Measurements from ENCODE around the gene RDH5.

DNA sequence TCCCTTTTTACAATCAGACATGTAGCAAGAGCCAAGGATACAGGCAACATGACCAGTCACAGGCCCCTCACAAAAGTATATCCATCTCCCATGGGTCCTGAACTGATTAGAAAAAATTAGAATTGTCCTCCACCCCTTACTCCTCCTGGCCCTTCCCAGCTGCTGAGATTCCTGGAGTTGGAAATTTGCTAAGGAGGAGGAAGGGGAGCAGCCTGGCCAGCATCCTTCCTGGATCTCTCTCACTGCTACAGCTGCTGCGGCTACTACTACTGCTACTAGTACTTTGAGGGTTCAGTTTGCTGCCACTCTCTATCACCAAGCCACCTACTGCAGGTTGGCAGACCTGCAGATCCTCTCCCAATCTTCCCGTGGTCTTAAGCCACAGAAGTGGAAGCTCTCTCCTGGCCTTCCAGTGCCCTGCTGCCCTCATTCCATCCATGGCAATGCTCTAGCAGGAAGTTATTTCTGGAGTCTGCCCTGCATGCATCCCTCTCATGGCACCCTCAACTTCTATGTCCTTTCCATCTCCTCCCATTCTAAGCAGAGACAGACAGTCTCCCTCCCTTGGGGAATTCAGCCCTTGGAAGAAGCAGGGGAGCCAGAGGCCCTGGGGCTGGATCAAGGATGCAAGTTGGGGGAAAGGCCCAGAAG lies 13.5 kb upstream of the RDH5 start:
- TF ChIP-seq CTCF (IDR thresholded peaks at IDR 0.05): no peak
- TF ChIP-seq EP300 (IDR thresholded peaks at IDR 0.05): no peak
- TF ChIP-seq POLR2A (IDR thresholded peaks at IDR 0.05): no peak
